ENCODE data around the gene TPSB2.
"Not testable (repeated sequence)": the region's sequence is repeated elsewhere in the genome, so short reads cannot be mapped to it uniquely, and the experiment has no call there.

TPSB2 gene

GRCh38 chr16:1261131-1261892, 31.3 kb upstream of the TPSB2 start:
- no peak for FAIRE-seq

GRCh38 chr16:1260101-1260680, 30.2 kb upstream of the TPSB2 start:
- FAIRE-seq, result no peak

- FAIRE-seq, result no peak
Measured at GRCh38 chr16:1259760-1260068, 29.7 kb upstream of the TPSB2 start.

GRCh38 chr16:1258906-1259759, 29.1 kb upstream of the TPSB2 start:
- FAIRE-seq, result no peak

- no peak for FAIRE-seq
Measured at GRCh38 chr16:1258225-1258600, 28.2 kb upstream of the TPSB2 start.

- FAIRE-seq, result no peak
Measured at GRCh38 chr16:1257561-1258224, 27.7 kb upstream of the TPSB2 start.

GRCh38 chr16:1256874-1257322, 26.9 kb upstream of the TPSB2 start:
- FAIRE-seq, result no peak

- not testable (repeated sequence) for FAIRE-seq
Measured at GRCh38 chr16:1256296-1256873, 26.4 kb upstream of the TPSB2 start.

GRCh38 chr16:1255276-1256122, 25.5 kb upstream of the TPSB2 start, which contains the start of gene TPSD1:
TPSD1 (plus strand) TSS chr16:1256069; CDS start chr16:1256281, 212 bp downstream.
- not testable (repeated sequence) for FAIRE-seq

- FAIRE-seq, result not testable (repeated sequence)
Measured at GRCh38 chr16:1254821-1255220, 24.8 kb upstream of the TPSB2 start.

- FAIRE-seq, result not testable (repeated sequence)
Measured at GRCh38 chr16:1253701-1254364, 23.8 kb upstream of the TPSB2 start.

GRCh38 chr16:1249031-1249755, 19.2 kb upstream of the TPSB2 start:
- not testable (repeated sequence) for FAIRE-seq

- not testable (repeated sequence) for FAIRE-seq
Measured at GRCh38 chr16:1247903-1248537, 18.0 kb upstream of the TPSB2 start.

GRCh38 chr16:1245452-1246020, 15.6 kb upstream of the TPSB2 start:
- no peak for FAIRE-seq

- FAIRE-seq, result no peak
Measured at GRCh38 chr16:1244881-1245280, 14.9 kb upstream of the TPSB2 start.

GRCh38 chr16:1243907-1244850, 14.2 kb upstream of the TPSB2 start:
- not testable (repeated sequence) for FAIRE-seq

- FAIRE-seq, result not testable (repeated sequence)
Measured at GRCh38 chr16:1243363-1243762, 13.4 kb upstream of the TPSB2 start.

- FAIRE-seq, result not testable (repeated sequence)
Measured at GRCh38 chr16:1241081-1241480, 11.1 kb upstream of the TPSB2 start.
